CD4-positive, alpha-beta T cell treated with Interleukin-1 beta for 1 hour (primary cell): ENCODE results near the gene HIGD2A.
A peak's percentile ranks its signal among the peaks of the same experiment; 100 is the strongest.

Experiments used
- DNase-seq, 2 donors: peaks; one replicate each; pipeline ENCODE4 v3.0.0-alpha.2; 2020 to 2022

Gene HIGD2A, protein sequence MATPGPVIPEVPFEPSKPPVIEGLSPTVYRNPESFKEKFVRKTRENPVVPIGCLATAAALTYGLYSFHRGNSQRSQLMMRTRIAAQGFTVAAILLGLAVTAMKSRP

DNA sequence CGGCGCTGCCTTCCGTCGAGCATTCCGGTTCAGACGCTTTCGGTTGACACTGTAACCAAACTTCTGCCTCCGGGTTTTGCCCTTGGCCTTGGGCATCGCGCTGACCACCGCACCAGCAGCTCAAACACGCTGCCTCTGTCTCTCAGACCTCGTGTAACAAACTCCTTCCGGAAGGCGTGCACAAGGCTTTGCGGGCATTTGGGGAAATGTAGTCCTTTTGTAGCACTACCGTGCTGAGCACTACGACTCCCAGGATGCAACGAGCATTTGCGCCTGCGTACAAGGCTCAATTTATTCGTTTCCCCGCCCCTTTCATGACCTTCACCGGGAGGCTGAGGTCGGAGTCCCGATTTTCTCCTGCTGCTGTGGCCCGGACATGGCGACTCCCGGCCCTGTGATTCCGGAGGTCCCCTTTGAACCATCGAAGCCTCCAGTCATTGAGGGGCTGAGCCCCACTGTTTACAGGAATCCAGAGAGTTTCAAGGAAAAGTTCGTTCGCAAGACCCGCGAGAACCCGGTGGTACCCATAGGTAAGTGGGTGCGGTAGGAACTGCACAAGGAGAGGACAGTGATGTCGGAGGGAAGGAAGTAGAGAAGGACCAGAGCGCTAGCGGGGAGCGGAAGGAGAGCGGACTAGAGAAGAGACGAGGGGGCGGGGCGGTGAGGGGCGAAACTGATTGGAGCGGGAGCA, at the start of gene HIGD2A, which contains the start of gene NOP16:
TSS of gene HIGD2A (plus strand) at position 308 of the 691 bp plus-strand sequence. CDS start at position 377, 69 bp downstream.
TSS of gene NOP16 (minus strand) at position 155 of the 691 bp plus-strand sequence. CDS start at position 96, 59 bp downstream.
- peak; percentile 98 to 99 for DNase-seq

DNA sequence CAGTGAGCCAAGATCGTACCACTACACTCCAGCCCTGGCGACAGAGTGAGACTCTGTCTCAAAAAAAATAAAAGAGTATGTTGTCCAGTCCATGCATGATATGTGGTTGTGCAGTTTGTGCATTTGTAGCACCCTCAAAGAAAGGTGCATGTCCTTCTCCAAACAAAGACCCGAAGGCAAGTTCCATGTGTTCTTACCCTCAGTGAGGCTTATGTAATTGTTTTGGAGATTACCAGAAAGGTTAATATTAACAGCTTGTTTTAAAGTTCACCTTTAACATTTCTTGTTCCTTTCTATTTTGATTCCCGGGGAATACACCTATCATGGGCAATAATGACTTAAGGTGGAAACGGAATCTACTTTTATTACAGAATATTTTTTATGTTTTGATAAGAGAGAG, 49.2 kb upstream of the HIGD2A start:
- DNase-seq = no peak

DNA sequence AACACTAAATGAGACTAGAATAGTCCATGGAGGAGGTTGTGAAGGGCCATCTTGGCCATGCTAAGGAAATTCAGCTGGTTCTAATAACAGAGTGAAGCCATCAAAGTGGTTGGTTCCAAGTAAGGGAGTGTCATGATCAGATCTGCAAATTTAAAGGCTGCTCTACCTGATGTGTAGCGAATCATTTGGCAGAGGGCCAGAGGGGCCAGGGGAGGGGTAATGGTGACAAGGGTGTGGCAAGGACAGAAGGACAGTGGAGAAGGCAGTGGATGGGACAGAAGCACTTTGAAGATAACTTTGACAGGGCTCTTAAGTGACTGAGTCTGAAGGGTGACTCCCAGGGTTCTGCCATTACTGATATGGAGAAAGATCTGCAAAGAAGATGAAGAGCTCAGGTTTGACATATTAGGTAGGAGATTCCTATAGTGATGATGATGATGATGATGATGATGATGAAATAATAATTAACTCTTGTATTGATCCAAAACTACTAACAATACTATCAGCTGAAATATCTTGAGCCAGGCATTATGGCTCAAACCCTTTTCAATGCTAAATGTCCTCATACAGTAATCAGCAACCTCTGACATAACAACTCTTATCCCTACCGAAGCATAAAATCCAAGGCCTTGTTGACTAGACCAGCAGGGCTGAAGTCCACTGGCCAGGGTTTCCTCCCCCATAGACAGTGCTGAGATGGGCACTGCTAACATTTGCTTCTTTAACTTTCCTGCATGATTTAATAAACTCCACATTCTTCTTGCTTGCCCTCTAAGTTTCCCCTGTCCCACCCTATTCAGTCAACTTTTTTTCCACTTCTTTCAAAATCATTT, 47.0 kb upstream of the HIGD2A start:
- no peak for DNase-seq

DNA sequence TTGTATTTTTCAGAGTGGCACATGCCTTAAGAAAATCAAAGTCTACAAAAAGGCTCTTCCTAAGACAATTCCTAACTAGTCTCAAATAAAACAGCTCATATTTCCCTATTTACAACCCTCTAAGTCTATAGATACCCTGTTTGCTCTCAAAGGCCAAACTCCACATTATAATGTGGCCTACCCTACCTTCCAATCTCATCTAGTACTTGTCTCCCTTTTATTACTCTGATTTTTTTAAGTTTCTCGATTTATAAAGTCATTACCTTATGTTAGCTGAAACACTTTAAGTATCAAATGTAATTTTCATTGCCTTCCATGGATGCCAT, 46.4 kb upstream of the HIGD2A start:
- DNase-seq = no peak

DNA sequence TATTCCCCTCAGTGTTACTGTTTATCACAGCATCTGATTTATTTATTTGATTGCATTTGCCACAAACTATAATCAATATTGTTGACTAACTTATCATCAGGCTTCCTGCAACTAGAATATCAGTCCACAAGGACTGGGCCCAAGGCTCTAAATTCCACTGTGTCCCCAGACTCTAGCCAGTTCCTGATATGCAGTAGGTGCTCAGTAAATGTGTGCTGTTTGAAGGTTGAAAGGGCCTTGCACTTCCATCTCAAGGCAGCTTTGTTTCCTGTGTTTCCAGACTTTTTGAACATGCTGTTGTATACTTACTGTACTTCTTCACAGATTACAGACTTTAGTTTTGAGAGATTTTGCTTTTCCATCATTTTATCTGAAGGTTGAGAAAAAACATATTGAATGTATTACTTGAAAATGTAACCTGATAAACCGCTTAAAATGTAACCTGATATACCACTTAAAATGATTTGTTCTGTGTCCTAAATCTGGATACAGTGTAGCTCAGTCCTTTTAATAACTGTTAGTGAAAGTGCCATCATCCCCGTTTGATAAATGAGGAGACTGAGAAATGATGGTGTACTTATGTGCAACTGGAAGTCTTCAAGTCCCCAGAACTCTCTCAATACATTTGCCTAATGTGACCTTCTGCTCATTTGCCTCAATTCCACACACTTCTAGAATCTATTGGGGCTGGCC, 45.6 kb upstream of the HIGD2A start:
- DNase-seq = no peak

DNA sequence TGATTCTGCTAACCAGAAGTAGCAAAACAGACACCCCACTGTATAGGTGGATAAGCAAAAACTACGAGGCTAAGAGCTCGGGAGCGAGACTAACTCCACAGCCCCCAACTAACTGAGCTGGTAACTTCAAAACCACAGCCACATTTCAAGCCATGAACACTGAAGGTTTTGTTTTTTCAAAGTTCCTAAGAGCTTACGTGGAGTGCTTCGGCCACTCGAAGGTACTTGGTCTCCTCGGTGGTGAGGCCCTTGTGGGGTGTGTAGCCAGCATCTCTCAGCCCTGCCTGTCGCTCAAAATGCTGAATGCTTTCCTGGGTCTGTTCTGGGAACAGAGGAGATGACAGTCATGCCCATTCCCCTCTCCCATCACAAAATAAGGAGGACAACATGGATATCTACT, 38.1 kb upstream of the HIGD2A start:
- no peak for DNase-seq

DNA sequence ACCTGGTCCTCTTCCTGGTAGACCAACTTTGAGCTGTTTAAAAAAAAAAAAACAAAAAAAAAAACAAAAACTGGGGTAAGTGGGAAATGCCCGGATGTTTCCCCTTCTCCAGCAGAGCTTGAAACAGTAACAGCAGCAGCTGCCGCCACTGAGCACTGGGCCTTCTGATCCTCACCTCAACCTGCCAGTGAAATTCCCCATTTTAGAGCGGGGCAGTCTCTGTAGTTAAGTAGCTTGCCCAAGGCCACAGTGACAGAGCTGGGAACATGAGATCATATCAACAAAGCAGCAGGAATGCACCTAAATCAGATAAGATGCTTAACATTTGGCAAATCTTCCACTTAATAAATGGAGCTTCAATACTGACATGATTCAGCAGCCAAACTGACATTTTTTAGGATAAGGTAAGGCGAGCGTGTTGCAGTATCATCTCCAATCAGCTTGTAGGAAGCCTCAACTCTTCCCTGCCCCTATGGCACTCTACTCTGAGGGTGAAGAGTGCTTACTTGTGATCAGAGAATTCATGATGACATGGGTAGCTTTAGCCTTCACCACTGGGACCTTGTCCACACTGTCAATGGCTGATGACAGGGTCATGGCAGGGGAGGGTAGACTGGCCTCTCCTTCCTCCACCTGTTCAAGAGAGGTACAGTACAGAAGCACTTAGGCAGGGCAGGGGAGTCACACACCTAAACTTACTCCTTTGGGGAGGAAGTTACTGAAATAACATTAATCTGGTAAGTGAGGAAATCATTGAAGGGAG, 36.3 kb upstream of the HIGD2A start:
- DNase-seq = no peak

DNA sequence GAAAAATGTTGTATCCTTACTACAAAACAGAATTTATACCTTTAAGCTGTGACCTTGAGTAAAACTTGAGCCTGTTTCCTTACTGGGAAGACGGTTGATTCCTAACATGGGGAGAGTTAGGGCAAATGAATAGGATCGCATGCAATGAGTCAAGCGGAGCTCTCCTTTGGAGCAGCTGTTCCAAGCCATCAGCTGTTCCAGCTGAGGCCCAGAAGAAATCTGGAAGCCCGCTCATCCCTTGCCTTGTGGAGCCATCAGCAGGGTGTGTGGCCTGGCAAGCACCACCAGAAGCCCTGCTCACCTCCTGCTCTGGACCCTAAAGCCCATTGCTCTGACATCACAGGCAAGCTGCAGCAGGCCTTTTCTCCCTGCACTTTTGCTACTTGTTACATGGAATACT, 35.0 kb upstream of the HIGD2A start:
- no peak for DNase-seq

DNA sequence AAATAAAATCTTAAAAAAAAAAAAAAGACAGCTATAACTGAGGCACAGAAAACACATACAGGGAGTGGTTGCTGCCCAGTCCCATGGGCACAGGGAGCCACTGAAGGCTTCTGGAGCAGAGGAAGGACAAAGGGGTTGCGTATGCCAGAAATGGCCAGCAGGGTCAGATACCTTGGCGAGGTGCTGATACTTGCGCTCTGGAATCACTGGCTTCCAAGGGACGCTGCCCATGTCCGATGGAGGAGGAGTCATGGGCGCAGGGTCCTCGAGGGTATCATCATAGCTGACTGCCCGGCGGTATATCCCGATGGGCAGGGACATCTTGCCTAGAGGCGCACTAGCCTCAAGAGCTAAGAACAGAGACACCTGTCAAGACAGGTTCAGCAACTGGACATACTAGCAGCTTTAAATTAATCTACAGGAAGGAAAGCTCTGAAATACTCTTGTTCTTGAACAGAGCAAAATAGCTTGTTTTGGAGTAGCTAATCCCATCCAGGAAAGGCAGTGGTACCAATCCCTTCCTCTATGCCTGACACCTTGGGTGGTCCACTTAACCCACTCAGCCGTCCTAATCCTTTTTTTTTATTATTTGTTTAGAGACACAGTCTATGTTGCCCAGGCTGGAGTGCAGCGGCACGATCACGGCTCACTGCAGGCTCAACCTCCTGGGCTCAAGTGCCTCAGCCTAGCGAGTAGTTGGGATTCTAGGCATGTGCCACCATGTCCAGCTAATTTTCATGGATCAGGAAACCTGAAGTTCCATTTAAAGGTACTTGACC, 33.0 kb upstream of the HIGD2A start:
- DNase-seq = no peak

DNA sequence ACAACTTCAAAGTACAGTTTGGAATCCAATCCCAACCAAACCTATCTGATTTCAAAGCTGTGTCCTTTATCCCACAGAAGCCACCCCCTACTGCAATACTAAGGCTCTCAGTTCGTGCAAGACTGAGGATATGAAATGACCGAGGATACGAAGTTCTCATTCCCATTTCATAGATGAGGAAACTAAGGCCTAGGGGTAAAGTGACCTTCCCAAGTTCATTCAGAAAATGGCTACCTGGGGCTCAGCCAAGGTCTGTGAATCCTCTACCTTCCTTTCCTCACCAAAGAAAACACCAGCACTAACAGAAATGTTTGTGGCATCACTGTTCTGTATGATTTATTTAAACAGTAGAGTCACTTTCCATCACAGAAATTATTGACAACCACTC, 32.4 kb upstream of the HIGD2A start:
- no peak for DNase-seq

DNA sequence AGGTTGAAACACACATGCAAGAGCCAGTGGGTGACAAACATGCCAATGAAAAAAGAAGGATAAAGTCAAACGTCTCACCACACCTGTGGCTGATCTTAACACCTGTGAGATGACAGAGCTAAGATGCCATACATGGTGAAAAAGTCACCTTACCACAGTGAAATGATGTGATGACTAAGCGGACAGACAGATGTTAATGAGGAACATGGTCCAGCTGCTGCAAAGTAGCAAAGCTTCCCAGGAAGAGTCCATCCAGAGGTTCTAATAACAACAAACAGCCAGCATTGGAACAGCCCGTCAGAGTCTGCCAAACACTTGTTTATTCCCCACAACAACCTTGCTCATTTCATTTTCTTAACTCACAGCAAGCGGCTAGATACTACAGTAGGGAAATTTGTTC, 28.9 kb upstream of the HIGD2A start:
- no peak for DNase-seq

DNA sequence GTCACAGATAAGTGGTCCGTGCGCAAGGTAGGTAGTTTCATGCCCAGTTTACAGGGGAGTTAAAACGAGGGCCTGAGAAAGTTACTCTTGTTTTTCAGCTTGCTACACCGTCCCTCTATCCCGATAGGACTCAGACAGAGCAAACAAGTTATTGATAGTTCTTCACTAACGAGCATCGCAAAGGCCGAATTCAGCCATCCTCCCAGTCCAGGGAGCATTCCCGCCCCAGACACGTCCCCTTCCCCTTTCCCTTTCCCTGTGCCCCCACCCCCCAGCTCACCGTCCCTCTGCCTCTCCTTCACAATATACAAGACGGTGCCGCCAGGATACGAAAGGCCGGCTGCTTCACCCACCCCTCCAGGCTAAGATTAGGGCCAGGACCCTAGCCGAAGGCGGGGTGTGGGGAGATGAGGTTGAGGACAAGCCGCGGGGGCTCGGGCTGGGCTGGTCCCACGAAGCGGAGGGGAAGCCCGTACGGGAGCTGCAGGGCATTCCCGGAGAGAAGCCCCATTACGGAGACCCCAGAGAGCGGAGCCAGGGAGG, 27.6 kb upstream of the HIGD2A start:
- DNase-seq = peak in 1 of 2 donors; percentile 2

DNA sequence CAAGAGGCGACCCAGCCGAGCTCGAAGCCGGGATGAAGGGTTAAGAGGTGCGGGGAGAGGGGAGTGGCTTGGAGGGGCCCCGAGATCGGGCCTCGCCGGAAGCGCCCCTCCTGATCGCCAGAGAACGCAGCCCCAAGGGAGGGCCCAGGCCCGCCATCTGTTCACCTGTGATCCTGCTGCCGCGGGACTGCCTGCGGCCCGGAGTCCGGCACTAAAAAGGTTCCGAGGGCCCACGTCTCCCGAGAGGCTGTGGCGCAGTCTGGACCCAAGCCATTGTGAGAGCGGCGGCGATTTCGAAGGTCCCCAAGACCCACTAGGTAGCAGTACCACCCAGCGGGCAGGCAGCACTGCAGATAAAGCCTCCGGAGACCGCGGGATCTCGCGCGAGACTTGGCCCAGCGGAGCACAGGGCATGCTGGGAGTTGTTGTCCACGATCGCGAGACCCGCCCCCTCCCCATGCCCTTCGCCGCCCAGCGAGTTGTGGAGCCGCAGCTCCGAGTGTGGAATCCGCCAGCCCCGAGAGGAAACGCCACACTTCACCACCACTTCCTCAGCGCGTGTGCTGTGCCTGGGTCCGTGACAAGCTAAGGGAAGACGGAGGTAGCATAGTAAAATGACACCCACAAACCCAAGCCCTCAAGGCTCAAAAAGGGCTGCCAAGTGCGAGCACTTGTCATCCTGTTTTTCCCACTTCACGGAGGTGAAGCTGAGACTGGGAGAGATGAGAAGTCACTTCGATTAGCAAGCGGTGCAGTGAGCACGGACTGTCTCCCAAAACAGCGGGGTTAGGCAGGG, 26.9 kb upstream of the HIGD2A start, which contains the start of gene KIAA1191:
TSS of gene KIAA1191 (minus strand) at position 328 of the 796 bp plus-strand sequence. CDS start 2,256 bp downstream, outside the sequence.
- DNase-seq = peak; percentile 96

DNA sequence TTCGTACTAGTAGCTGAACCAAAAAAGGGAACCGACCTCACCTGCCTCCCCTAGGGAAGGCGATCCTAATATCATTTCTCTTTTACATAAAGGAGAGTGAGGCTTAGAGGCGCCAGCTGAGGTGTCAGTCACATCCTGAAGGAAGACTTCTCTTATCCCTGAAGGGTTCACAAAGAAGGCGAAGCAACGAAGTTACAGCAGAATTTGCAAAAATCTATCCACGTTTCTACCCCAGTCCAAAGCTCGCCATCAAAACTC, 26.4 kb upstream of the HIGD2A start:
- no peak for DNase-seq

DNA sequence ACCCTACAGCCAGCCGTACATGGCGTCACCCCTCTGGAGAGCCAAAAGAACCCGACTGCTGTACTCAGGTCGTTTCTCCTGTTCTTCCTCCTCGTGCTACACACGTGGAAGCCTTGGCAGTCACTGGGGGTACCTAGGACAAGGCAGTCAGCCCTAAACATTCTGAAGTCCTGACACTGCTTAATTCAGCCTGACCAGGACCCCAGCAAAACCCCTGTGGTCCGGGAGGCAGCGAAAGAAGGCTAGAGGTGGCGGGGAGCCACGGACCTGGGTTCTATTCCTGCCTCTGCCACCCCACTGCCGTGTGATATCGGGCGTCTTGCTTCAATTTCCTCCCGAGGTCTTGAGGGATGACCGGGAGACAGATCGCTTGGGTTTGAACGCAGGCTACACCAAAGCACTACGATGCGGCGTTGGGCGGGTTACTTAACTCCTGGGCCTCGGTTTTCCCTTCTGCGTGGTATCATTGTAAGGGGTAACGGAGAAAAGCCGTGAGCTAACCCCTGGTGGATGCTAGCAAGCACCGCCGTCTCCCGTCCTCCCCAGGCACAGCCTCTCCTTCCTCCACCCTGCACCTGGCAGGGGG, 23.7 kb upstream of the HIGD2A start:
- DNase-seq = no peak

DNA sequence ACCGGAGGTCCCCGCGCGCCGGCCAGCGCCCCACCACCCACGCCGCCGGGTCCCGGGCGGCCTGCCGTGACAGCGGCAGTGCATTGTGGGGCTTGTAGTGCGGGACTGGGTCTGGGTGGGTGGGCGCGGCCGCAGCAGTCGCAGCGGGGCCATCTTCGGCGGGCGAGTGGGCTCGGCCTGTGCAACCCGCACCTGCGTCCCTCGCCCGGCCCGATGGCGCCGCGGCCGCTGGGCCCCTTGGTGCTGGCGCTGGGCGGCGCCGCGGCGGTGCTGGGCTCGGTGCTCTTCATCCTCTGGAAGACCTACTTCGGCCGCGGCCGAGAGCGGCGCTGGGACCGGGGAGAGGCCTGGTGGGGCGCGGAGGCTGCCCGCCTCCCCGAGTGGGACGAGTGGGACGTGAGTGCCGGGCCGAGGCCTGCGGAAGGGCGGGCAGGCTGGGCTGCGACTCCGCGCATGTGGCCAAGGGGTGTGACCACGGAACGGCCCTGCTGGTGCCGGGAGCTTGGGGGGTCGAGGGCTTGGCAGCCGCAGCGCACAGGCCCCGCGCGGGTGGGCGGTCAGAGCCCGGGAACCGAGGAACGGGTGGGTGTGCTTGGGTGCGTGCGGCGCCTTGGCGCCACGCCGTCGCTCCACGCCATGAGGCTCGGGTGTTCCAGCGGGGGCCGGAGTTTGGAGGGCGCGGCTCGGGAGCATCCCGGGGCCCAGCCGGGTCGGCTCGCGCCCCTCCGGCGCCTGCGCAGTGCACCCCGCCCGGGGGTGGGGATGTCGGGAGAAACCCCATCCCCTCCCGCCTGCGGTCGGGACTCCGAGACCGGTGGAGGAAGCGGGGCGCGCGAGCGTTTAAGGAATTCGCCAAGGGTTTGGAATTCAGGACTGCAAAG, 23.0 kb upstream of the HIGD2A start, which contains the start of gene ARL10:
TSS of gene ARL10 (plus strand) at position 137 of the 881 bp plus-strand sequence. CDS start at position 214, 77 bp downstream.
- peak; percentile 47 to 60 for DNase-seq

DNA sequence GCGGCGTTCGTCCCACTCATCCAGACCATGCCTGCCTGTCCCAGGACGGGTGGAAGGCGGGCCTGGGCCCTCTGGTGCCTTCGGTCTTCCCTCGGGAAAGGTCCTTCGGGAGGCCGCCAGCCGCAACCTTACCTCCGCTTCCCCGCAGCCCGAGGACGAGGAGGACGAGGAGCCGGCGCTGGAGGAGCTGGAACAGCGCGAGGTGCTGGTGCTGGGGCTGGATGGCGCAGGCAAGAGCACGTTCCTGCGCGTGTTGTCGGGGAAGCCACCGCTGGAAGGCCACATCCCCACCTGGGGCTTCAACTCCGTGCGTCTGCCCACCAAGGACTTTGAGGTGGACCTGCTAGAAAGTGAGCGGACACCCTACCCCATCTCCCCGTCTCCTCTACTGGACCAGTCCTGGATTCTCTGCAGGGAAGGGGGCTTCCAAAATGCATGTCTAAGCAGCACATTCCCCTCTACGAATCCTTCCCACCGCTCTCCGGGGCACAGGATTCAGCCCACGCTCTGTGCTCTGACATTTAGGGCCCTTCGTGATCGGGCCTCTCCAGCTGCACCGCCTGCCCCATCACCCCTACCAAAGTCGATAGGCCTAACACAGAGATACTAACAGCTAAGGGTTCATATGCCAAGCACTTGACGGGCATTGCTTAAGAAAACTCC, 22.2 kb upstream of the HIGD2A start:
- no peak for DNase-seq

DNA sequence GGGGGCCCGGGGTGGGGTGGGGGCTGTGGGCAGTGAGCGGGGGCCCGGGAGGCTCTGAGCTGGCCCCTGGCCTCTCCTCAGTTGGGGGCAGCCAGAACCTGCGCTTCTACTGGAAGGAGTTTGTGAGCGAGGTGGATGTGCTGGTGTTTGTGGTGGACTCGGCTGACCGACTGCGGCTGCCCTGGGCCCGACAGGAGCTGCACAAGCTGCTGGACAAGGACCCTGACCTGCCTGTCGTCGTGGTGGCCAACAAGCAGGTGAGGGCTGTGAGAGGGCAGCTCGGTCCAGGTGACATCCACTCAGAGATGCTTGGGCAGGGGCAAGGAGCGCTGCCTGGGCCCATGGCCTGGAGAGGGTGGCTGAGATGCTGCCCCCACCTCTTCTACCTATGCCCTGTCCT, 19.8 kb upstream of the HIGD2A start:
- no peak for DNase-seq
